Mononuclear cell (primary cell): ENCODE data around the gene RSPH1. TPM values are rescaled to one million over a fixed set of nuclear protein-coding genes. Genes with fewer than 3 reads are reported as not detected.

Source experiments
- total RNA-seq: library from RNA; depleted of rRNA; stranded (reverse); fragments of >200 nt; gene quantifications from one replicate; pipeline ENCODE4 v1.2.3, GENCODE V29; 2012

RSPH1 gene
- total RNA-seq, 1 donor: 0.10 TPM

Other genes starting within 250 kb of the RSPH1 start
- gene TFF3, start 180.8 kb downstream of the RSPH1 start, total RNA-seq: not detected
- not detected for gene TFF2, start 145.2 kb downstream of the RSPH1 start, total RNA-seq
- gene TFF1, start 129.7 kb downstream of the RSPH1 start, total RNA-seq: not detected
- gene TMPRSS3, start 100.2 kb downstream of the RSPH1 start, total RNA-seq: 0.42 TPM
- gene UBASH3A, start 92.3 kb downstream of the RSPH1 start, total RNA-seq: 18.5 TPM
- 19.4 TPM for gene SLC37A1, start 17.6 kb upstream of the RSPH1 start, total RNA-seq
- gene PDE9A, start 157.4 kb upstream of the RSPH1 start, total RNA-seq: 3.0 TPM